ENCODE measurements around the gene MRPL43. TPM values are rescaled to one million over a fixed set of nuclear protein-coding genes. Genes with fewer than 3 reads are reported as not detected.

The MRPL43 gene
- total RNA-seq, 1 donor from 2014 or later: 85.4 TPM

GRCh38 chr10:100972904-100973535, 14.3 kb downstream of the MRPL43 start:
- intact Hi-C loops (cut with DNase I): no loop called here
- H3K27ac ChIP-seq: no peak overlapping the region
- H3K9me3 ChIP-seq: no peaks in the 10 kb centered on the region
- TF ChIP-seq CTCF (IDR thresholded peaks at IDR 0.05) (no peak), POLR2AphosphoS5 (IDR thresholded peaks at IDR 0.05; ENCODE audit: insufficient read depth in 1 of 2, low read depth in 1 of 2) (no peak), POLR2A (IDR thresholded peaks at IDR 0.05) (no peak)
- H3K4me1 ChIP-seq: peaks cover 15% of the 10 kb centered on the region
- no peaks in the 10 kb centered on the region for H3K36me3 ChIP-seq
- peak in 1 of 2 donors; percentile 82 for DNase-seq (ENCODE audit: extremely low spot score in 2 of 2)
- no peak overlapping the region for H3K4me3 ChIP-seq
- no peaks in the 10 kb centered on the region for H3K27me3 ChIP-seq

- no peak for TF ChIP-seq POLR2A (IDR thresholded peaks at IDR 0.05)
- TF ChIP-seq POLR2AphosphoS5 (IDR thresholded peaks at IDR 0.05; ENCODE audit: insufficient read depth in 1 of 2, low read depth in 1 of 2): no peak
- no peak for TF ChIP-seq CTCF (IDR thresholded peaks at IDR 0.05)
- no peaks in the 10 kb centered on the region for H3K36me3 ChIP-seq
- no peaks in the 10 kb centered on the region for H3K9me3 ChIP-seq
- H3K4me1 ChIP-seq: peaks cover 15% of the 10 kb centered on the region
- no peaks in the 10 kb centered on the region for H3K27me3 ChIP-seq
- no peak for DNase-seq (ENCODE audit: extremely low spot score in 2 of 2)
- no peak overlapping the region for H3K27ac ChIP-seq
- no peak overlapping the region for H3K4me3 ChIP-seq
- intact Hi-C loops (cut with DNase I): no loop called here
These were observed 15.0 kb downstream of the MRPL43 start for GRCh38 chr10:100972115-100972903.

- H3K4me3 ChIP-seq: no peak overlapping the region
- no peak for TF ChIP-seq POLR2AphosphoS5 (IDR thresholded peaks at IDR 0.05; ENCODE audit: insufficient read depth in 1 of 2, low read depth in 1 of 2)
- no peaks in the 10 kb centered on the region for H3K27me3 ChIP-seq
- H3K9me3 ChIP-seq: no peaks in the 10 kb centered on the region
- H3K4me1 ChIP-seq: peaks cover 15% of the 10 kb centered on the region
- no peak for DNase-seq (ENCODE audit: extremely low spot score in 2 of 2)
- H3K27ac ChIP-seq: no peak overlapping the region
- intact Hi-C loops (cut with DNase I): no loop called here
- H3K36me3 ChIP-seq: no peaks in the 10 kb centered on the region
These were observed 16.1 kb downstream of the MRPL43 start for GRCh38 chr10:100970914-100971811.

GRCh38 chr10:100970076-100970913, 17.0 kb downstream of the MRPL43 start:
- Histone ChIP-seq H3K4me1 (peaks cover 15% of the 10 kb centered on the region), H3K9me3 (no peaks in the 10 kb centered on the region), H3K27ac (no peak overlapping the region), H3K36me3 (peaks cover 0 to 8% of the 10 kb centered on the region in 2 donors), H3K4me3 (peak overlapping the region; percentile 60 to 72), H3K27me3 (no peaks in the 10 kb centered on the region)
- no peak for TF ChIP-seq CTCF (IDR thresholded peaks at IDR 0.05)
- TF ChIP-seq POLR2A (IDR thresholded peaks at IDR 0.05): no peak
- no peak for TF ChIP-seq POLR2AphosphoS5 (IDR thresholded peaks at IDR 0.05; ENCODE audit: insufficient read depth in 1 of 2, low read depth in 1 of 2)
- no peak for DNase-seq (ENCODE audit: extremely low spot score in 2 of 2)
- intact Hi-C loops (cut with DNase I): no loop called here

Measured in vagina (tissue), 2 donors.